HG02943 (cell line): Measurements from ENCODE around the gene EIF2AK3.
"Not testable (repeated sequence)": the region's sequence is repeated elsewhere in the genome, so short reads cannot be mapped to it uniquely, and the experiment has no call there.

Experiments
- ATAC-seq: cut with Tn5 transposase; IDR thresholded peaks from one replicate; pipeline ENCODE4 v1.9.1; 2021; ENCODE audit warnings: mild to moderate bottlenecking, low read depth, moderate library complexity; ENCODE audit not compliant: unreplicated experiment

Gene EIF2AK3

GRCh38 chr2:88627055-88627855 lies at the start of gene EIF2AK3:
TSS of gene EIF2AK3 (minus strand) at chr2:88627464. CDS start at chr2:88627274, 190 bp downstream.
- ATAC-seq: peak; percentile 88

GRCh38 chr2:88673363-88673762 lies 46.1 kb upstream of the EIF2AK3 start:
- no peak for ATAC-seq

GRCh38 chr2:88671786-88672427 lies 44.6 kb upstream of the EIF2AK3 start:
- ATAC-seq: no peak

GRCh38 chr2:88669482-88670214 lies 42.4 kb upstream of the EIF2AK3 start:
- ATAC-seq: peak; percentile 69

GRCh38 chr2:88668862-88669261 lies 41.6 kb upstream of the EIF2AK3 start:
- ATAC-seq: no peak

GRCh38 chr2:88667219-88667618 lies 40.0 kb upstream of the EIF2AK3 start:
- ATAC-seq: no peak

- ATAC-seq: no peak
Measured at GRCh38 chr2:88666576-88666975, 39.3 kb upstream of the EIF2AK3 start.

GRCh38 chr2:88660622-88661021 lies 33.4 kb upstream of the EIF2AK3 start:
- no peak for ATAC-seq

GRCh38 chr2:88659538-88659915 lies 32.3 kb upstream of the EIF2AK3 start:
- no peak for ATAC-seq

- no peak for ATAC-seq
Measured at GRCh38 chr2:88658881-88659537, 31.7 kb upstream of the EIF2AK3 start.

- ATAC-seq: no peak
Measured at GRCh38 chr2:88658326-88658725, 31.1 kb upstream of the EIF2AK3 start.

- ATAC-seq: no peak
Measured at GRCh38 chr2:88657131-88657530, 29.9 kb upstream of the EIF2AK3 start.

- no peak for ATAC-seq
Measured at GRCh38 chr2:88656690-88657089, 29.4 kb upstream of the EIF2AK3 start.

- no peak for ATAC-seq
Measured at GRCh38 chr2:88654714-88655113, 27.4 kb upstream of the EIF2AK3 start.

- no peak for ATAC-seq
Measured at GRCh38 chr2:88651646-88652045, 24.4 kb upstream of the EIF2AK3 start.

- not testable (repeated sequence) for ATAC-seq
Measured at GRCh38 chr2:88645291-88645882, 18.1 kb upstream of the EIF2AK3 start.

- no peak for ATAC-seq
Measured at GRCh38 chr2:88642278-88642677, 15.0 kb upstream of the EIF2AK3 start.

GRCh38 chr2:88641330-88641729 lies 14.1 kb upstream of the EIF2AK3 start:
- ATAC-seq: no peak

- no peak for ATAC-seq
Measured at GRCh38 chr2:88639865-88640264, 12.6 kb upstream of the EIF2AK3 start.

GRCh38 chr2:88638743-88639142 lies 11.5 kb upstream of the EIF2AK3 start:
- no peak for ATAC-seq
